HG03025 (cell line): Measurements from ENCODE around the gene AATK.
"Not testable (repeated sequence)": the region's sequence is repeated elsewhere in the genome, so short reads cannot be mapped to it uniquely, and the experiment has no call there.

Experiments
- ATAC-seq: cut with Tn5 transposase; IDR thresholded peaks from one replicate; pipeline ENCODE4 v1.9.1; 2021; ENCODE audit warnings: mild to moderate bottlenecking, moderate library complexity; ENCODE audit not compliant: unreplicated experiment, low FRiP score

The AATK gene

DNA sequence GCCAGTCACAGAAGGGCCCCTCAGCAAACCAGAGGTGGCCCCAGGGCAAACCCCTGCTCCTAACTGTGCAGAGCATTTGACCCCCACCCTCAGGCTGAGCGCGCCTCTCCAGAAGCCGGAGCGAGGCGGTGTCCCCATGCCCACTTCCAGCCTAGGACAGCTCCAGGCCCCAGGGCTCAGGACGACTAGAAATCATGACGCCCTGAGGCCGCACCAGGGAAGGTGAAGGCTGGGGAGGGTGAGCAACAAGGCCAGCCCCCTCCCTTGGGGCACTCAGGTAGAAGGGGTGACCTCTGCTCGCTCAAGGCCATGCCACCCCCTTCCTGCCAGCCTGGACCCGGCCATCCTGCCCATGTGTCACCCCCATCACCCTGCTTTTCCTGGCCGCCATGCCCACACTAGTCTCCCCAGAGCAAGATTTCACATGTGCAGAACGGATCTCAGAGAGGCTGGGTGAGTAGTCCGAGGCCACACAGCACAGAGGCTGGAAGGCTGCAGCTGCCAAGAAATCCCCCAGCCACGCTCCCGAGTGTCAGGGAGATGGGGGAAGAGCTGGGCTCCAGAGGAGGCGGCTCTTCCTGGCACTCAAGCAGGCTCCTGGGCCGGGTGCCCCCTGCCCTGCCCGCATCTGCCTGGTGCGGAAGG lies 2.8 kb downstream of the AATK start:
- ATAC-seq, result no peak

DNA sequence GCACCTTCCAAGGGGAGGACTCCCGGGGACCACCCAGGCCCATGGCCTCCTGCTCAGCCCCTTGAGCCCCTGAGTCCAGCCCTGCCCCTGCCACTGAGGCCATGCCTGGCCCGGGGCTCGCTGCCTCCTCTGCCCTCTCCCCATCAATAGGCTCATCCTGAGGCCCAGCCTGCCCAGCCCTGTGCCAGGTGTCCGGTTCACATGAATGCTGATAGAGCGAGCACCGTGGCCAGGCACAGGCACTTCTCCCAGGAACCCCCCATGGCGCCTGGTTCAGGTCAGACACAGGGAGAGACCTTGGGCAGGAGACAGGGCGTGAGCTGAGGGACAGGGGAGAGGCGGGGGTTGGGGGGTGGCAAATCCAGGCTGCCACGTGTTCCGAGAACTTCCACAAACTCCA lies 3.5 kb downstream of the AATK start:
- no peak for ATAC-seq

DNA sequence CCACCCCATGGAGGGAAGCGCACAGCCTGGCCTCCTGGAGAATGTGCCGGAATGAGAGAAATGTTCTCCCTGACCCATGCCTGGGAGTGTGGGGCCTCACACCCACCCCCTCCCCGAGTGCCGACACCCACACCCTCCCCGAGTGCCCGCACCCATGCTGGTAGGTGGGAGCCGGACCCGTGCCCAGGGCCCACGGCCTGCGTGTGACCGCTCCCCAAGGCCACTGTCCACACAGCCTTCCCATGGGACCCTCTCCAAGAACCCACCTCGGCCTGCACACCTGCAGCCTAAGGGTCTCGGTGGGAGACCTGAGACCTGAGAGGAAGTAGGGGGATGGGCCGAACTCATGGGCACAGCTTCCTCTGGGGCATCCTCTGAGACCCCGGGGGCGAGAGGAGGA lies 4.0 kb downstream of the AATK start:
- ATAC-seq, result no peak

DNA sequence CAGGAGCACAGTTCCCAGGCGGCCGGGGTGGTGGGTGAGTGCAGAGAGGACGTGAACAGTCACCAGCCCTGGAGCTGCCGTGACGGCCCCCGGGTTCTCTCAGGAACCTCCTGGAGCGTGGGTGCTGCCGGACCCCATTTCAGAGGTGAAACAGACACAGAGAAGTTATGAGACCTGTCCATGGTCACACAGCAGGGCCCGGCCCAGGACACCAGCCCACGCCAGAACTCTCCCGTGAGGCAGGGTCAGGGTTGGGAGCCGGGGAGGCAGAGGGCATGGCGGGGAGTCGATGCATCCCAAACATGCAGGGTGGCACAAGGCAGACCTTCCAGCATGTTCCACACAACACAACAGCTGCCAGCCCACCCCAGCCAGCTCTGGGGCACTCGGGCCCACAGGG lies 4.5 kb downstream of the AATK start:
- ATAC-seq, result no peak

DNA sequence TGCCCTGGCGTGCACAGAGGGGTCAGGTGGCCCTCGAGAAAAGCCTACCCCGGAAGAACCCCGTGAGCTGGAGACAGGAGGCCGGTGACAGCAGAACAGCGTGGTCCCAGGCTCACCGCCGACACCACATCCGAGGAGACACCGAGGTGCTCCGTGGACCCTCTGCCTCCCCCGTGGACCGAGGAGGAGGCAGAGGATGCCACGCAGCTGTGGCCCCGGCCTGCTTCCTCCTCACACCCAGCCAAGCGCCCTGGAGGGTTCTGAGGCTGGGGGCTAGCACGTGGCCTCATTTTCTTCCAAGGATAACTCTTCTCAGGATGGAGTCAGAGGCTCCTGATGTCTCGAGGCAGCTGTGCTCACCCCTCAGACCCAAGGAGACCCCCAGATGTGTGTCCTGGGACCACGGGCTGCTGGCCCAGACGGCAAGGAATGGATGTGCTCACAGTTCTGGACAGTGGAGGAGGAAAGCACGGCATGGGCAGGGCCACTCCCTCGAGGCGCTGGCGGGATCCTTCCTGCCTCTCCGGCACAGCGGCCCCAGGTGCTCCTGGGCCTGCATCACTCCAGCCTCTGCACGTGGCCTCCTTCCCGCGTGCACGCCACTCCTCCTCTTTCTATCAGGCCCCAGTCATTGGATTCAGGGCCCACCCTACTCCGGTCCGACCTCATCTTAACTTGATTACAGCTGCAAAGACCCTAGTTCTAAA lies 5.1 kb downstream of the AATK start:
- no peak for ATAC-seq

DNA sequence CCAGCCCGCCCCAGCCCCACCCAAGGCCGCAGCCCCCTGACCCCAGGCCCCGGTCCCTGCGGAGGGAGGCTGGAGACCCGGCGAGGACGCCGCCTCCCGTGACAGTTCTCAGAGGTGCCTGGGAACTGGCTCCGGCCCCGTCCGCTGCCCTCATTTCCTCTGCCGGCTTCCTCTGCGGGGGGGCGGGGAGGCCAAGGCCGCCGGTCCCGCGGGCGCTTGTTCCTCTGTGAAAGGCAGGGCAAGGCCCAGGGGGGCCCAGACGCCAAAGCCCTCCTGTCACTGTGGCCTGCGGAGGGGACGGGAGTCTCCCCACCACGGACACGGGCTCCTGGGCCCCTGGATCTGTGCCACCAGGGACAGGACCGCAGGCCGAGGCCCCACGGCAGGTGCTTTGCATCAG lies 5.7 kb downstream of the AATK start:
- no peak for ATAC-seq

DNA sequence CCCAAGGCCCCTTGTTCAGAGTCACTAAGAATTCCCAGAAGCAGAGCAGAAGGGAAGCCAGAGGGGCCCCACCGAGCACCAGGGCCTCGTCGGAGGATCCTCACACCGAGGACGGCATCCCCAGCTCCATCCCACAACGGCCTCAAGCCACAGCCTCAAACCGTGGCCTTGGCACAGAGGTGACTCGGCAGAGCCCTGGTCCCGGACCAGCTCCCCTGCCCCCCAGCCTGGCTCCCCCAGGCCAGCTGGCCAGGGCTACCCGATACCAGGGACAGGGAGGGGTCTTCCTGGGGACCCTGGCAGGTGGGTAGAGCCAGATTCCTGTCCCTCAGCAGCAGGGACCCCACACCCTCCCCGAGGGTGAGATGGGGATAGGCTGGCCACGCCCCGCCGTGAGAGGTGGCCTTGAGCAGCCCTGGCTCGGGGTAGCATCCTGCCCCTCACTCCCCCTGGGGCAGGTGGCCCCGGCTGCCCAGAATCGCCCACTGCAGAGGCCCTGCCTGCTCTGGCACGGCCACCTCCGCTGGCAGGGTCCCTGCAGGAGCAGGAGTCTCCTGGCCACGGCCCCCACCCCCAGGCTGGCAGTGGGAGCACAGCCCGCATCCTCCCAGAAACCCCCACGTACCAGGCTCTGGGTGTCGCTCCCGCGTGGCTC lies 6.3 kb downstream of the AATK start:
- ATAC-seq, result no peak

DNA sequence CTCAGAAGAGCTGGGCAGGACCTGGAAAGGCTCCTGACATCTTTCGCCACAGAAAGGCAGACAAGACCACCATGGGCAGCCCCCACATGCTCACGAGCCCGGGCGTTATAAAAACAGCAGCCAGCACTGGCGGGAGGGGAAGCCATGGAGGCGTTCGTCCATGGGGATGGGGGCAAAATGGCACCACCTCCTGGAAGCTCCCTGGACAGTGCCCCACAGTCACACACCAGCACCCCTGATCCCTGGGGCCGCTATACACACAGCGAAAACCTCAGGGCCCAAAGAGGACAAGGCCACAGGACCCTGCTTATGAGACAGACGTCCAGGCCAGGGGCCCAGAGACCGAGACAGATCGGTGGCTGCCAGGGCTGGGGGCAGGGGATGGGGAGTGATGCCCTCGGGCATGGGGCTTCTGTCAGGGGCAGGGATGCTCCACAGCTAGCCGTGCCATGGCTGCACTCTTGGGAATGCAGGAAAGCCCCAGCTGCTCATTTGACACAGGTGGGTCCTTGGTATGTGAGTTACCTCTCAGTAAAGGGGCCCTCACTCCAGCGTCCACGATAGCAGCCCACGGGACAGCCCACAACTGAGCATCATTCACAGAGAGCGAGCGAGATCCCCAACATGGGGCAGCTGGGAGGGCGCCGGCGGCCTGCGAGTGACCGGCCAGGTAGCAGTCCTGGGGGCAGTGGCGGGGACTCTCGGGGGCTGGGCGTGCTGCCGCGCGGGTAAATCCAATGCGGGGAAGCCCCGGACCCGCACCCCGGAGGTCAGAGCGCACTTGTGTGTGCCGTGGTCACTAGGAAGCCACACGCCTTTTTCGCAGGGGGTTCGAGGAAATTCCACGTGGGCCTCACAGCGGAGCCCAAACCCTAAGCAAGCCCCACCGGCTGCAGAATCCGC lies 7.1 kb downstream of the AATK start:
- no peak for ATAC-seq

DNA sequence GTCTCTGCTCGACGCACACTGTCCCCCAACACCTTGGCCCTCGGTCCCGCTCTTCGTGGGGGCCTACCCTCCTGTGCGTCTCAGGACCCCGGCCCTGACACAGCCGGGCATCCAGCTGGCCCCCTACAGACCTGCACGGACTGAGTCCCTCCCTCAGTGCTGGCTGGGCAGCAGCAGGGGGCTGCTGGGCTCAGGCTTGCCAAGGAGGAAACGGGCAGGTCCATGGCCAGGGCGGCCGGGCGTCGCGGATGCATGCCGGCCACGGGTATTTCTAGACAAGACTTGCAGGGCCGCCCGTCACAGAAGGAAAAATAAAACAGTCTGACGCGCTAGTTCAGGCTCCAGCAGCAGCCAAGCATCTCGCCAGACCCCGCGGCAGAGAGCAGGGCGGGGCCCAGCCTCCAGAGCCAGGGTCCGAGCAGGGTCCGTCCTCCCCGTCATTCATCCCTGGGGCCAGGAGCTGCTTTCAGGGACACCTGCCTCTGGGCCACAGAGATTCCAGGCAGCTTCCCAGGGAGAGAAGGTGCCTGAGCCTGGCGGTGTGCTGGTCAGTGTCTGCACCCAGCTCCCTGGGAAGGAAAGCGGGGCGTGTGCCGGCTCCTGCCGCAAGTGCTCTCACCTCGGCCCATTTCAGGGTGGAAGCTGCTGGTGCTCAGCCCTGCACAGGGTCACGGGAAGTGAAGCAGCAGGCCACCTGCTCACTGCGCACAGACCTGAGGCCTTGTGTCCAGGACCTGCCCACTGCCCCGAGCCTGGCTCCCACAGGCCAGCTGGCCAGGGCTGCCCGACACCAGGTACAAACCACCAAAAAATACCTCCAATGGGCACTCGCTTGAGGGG lies 8.0 kb downstream of the AATK start:
- ATAC-seq, result no peak

DNA sequence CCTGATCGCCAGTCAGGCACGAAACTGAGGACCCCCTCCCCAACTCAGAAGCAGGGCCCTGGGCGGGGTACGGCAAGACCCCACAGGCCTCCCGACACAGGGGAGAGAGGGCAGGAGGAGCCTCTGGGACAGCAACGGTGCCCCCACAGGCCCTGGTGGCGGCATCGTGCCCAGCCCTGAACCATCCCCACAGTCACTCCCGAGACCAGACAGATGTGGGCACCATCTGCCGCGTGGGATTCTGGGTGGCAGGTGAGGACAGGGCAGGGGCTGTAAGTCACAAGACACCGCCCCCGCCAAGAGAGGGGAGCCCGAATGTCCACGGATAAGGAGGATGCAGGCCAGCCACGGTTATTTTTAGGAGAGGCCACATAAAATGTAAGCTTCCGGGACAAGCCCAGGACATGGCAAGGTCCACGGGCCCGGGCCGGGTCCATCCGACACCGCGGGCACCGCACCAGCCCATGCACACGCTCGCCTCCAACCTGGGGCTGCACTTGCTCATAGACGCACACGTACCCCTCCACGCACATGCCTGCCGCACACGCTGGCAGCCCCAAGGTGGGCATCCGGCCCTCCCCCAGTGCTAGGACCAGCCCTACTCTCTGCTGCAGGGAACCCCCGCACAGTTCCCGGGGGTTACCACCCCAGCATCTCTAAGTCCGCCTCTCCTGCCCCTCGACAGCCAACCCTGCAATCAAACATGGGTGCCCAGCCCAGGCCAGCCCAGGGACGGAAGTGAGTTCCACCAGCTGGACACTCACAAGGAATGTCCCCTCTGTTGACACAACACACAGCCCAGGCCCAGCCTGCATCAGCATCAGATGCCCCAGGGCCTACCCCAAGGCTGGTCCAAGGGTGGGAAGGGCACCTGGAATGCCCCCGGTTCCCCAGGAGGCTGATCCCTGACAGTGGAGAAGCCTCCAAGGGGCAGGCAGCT lies 8.9 kb downstream of the AATK start:
- ATAC-seq, result no peak

DNA sequence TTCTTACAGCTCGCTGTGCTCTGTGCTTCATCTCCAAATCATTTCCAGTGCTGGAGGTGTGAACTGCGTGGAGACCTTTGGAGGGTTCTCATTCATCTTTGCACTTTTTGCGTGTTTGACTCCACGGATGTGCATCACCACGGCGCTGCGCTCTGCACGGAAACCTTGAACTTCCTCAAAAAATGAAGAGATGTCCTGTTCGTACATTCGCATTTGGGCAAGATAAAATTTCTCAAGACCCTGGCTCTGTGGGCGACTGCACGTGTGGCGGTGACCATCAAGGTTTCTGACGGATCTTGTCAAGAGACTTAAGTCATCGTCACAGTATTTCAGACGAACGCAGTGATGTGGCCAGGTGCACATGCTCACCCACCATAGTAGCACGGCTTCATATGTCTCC lies 11.1 kb downstream of the AATK start:
- no peak for ATAC-seq

DNA sequence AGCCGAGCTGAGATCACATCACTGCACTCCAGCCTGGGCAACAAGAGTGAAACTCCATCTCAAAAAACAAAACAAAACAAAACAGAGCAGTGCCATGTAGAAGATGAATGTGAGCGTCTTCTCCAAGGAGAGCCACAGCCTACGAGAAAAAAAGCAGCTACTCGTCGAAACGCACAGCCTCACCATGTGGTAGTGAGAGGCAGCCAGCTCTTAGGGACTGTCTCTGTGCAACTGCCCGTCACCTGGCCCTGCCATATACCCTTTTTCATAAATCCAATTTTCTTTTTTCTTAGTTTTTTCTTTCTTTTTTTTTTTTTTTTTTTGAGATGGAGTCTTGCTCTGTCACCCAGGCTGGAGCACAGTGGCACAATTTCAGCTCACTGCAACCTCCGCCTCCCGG lies 12.0 kb downstream of the AATK start:
- ATAC-seq, result not testable (repeated sequence)

DNA sequence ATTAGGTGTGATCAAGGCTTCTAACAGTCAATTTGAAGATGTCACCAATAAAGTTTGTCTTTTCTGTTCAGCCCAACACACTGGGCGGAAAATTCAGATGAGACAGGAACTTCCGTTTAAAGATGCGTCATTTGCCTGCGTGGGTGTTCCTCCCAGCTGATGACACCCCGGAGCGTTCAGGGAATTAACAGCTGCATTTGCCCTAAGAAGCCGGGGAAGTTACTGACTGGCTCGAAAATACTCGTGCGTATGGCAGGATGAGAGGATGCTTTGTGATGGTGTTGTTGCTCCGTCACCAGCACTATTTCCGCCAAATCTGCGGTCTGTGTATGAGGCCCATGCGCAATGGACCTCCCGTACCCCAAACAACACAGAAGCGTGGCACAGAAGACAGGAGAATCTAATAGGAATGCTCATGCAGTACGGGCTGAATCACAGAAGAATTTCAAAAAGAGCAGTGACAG lies 12.6 kb downstream of the AATK start:
- ATAC-seq, result no peak

DNA sequence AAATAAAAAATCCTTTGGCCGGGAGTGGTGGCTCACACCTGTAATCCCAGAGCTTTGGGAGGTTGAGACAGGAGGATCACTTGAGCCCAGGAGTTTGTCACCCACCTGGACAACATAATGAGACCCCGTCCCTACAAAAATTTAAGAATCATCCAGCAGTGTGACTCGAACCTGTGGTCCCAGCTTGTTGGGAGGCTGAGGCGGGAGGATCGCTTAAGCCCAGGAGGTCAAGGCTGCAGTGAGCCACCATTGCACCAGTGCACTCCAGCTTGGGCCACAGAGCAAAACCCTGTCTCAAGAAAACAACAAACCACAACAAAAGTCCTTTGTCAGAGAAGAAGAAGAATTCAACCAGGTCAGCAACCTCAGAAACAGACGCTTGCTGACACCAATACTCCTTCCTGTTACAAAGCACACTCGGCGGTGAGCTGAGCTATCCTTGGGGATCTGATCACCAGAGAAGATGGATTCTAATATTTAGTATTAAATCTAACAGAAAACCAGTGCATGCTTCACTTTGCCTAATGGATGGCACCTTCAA lies 13.7 kb downstream of the AATK start:
- no peak for ATAC-seq

DNA sequence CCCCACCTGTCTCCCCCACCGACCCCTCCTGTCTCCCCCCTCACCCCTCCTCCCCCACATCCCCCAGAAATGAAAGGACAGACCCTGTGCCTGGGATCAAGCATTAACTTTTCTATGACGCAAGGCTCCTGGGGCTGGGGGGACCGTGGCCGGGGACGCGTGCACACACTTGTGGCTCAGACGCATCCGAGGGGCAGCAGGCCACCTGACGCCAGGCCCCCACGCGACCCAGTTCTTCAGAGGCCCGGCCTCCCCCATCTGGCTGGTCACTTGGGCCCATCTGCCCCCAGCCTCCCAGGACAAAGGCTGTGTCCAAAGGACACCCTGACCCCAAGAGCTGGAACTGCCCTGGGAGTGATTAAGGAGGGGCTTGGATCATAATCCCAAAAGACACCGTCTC lies 14.7 kb downstream of the AATK start:
- ATAC-seq, result no peak

DNA sequence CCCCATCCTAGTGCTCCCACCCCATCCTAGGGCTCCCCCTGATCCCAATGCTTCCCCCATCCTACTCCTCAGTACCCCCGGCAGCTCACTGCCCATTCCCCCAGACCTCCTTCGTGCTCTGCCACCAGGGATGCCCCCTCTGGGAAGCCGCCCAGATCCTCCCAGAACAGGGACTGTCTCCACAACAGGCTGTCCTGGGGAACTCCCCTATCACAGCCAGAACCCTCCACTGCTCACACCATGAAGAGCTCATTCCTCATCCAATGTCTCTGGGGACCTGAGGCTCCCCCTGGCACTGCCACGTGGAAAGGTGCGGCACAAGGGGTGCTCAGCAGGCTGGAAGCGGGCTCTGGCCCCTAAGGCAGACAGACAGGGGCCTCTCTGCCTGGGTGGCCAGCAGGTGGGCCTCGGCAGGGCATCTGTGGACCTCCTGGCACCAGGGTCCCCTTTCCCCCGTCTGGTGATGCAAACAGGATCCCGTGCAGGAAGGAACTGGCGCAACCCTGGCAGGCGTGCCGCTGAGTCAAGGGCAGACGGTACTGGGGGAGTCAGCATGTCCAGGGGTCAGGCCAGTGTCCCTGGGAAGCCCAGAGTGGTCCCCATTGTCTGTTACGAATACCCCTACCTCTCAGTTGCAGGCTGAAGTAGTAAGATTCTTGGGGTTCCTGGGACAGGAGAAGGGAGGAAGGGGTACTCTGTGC lies 15.5 kb downstream of the AATK start:
- no peak for ATAC-seq

DNA sequence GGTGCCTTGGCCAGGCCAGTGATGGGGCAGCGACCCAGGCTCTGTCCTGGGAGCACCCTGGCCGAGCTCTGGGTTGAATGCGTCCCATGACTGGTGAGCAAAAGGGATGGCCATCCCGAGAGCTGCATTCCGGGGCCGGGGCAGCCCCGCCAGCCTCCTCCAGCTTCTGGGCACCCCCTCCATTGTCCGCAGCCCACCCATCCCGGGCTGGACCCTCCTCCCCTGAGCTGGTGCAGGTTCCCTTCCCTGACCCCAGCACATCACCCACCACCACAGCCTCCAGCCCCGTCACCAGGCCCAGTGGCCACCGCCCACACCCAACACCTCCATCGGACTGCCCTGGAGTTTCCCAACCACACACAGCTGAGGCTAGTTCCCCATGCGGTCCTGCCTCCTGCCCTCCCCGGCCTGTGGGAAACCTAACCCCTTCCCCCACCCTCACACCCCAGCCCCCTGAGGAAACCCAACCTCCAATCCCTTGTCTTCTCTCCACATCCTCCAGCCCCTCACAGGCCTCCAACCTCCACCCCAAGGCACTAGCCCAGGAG lies 17.0 kb downstream of the AATK start:
- no peak for ATAC-seq

DNA sequence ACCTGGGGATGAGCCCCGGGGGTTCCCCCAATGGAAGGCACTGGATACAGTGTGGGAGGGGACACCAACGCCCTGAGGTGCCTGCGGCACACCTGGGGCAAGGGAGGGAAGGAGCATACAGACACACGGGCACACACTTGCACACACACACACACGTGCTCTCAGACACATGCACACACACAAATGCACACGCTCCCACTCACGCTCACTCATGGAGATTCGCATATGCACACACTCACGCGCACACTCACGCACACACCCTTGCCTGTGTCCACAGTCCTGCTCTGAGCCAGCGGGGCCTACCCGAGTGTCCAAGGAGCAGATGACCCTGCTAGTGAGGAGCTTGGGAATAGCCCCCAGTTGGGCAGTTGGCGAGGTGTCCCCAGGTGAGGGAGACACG lies 17.4 kb downstream of the AATK start:
- no peak for ATAC-seq
